Measurements from ENCODE around the gene POLR2I. TPM values are rescaled to one million over a fixed set of nuclear protein-coding genes. Genes with fewer than 3 reads are reported as not detected.
A peak's percentile ranks its signal among the peaks of the same experiment; 100 is the strongest.

Gene POLR2I
- total RNA-seq (ENCODE audit: unreplicated experiment): 66.4 TPM
- long read RNA-seq, transcript POLR2I-201 (6 exons, 913 nt): major isoform, 45 of 59 reads
- long read RNA-seq, transcript POLR2I-206 (5 exons, 542 nt): minor isoform, 8 of 59 reads
- long read RNA-seq, partial matches to known transcripts: 3 of 59 reads
- long read RNA-seq, other reads (novel, unspliced or antisense): 2 of 59 reads

GRCh38 chr19:36114721-36115452, at the start of gene POLR2I:
TSS of gene POLR2I (minus strand) at chr19:36114875. CDS start at chr19:36114856, 19 bp downstream.
- TF ChIP-seq, protein P1, sequence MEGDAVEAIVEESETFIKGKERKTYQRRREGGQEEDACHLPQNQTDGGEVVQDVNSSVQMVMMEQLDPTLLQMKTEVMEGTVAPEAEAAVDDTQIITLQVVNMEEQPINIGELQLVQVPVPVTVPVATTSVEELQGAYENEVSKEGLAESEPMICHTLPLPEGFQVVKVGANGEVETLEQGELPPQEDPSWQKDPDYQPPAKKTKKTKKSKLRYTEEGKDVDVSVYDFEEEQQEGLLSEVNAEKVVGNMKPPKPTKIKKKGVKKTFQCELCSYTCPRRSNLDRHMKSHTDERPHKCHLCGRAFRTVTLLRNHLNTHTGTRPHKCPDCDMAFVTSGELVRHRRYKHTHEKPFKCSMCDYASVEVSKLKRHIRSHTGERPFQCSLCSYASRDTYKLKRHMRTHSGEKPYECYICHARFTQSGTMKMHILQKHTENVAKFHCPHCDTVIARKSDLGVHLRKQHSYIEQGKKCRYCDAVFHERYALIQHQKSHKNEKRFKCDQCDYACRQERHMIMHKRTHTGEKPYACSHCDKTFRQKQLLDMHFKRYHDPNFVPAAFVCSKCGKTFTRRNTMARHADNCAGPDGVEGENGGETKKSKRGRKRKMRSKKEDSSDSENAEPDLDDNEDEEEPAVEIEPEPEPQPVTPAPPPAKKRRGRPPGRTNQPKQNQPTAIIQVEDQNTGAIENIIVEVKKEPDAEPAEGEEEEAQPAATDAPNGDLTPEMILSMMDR (IDR thresholded peaks at IDR 0.05; ENCODE audit: unreplicated experiment): no peak
- peaks cover 22% of the 10 kb centered on the region for H3K4me1 Mint-ChIP-seq (ENCODE audit: unreplicated experiment)
- DNase-seq (ENCODE audit: low spot score): peak; percentile 96

GRCh38 chr19:36163813-36164212, 49.1 kb upstream of the POLR2I start:
- TF ChIP-seq, protein P1 (IDR thresholded peaks at IDR 0.05; ENCODE audit: unreplicated experiment): no peak
- H3K36me3 Mint-ChIP-seq (ENCODE audit: low read depth, unreplicated experiment): peaks cover 14% of the 10 kb centered on the region
- DNase-seq (ENCODE audit: low spot score): no peak

More at GRCh38 chr19:36114721-36115452, at the start of gene POLR2I:
- Mint-ChIP-seq H3K27me3 (ENCODE audit: unreplicated experiment) (peaks cover 28% of the 10 kb centered on the region), H3K36me3 (ENCODE audit: low read depth, unreplicated experiment) (peaks cover 21% of the 10 kb centered on the region), H3K27ac (ENCODE audit: unreplicated experiment) (peak within 1 kb of the TSS; percentile 92), H3K4me3 (ENCODE audit: unreplicated experiment) (peak within 1 kb of the TSS; percentile 98), H3K9me3 (ENCODE audit: unreplicated experiment) (no peaks in the 10 kb centered on the region)

DNA sequence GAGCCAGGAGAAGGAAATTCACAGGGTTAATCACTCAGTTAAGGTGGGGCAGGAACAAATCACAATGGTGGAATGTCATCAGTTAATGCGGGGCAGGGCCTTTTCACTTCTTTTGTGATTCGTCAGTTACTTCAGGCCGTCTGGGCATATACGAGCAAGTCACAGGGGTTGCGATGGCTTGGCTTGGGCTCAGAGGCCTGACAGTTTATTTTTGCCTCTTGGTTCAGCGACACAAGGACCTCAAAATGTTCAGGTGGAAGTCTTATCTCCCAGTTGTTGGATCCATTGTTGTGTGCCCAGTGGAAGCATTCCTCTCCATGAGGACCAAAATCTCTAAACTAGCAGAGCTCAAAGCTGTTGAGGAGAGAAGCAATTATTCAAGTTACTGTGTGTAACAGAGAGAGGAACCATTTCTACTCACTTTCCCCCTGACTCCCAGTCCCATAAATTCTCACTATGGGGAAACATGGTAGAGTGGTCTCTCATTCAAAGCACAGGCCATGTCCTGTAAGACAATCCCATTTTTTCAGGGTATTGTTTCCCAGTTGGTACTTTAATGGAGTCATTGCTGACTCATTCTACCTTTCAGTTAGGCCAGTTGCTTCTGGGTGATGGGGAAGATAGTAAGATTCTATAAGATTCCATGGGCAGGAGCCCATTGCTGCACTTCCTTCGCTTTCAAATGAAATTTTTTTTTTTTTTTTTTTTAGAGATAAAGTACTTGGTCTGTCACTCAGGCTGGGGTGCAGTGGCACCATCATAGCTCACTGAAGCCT, 46.3 kb upstream of the POLR2I start:
- Mint-ChIP-seq H3K4me3 (ENCODE audit: unreplicated experiment) (no peak overlapping the region), H3K27me3 (ENCODE audit: unreplicated experiment) (peaks cover 8% of the 10 kb centered on the region), H3K9me3 (ENCODE audit: unreplicated experiment) (no peaks in the 10 kb centered on the region), H3K36me3 (ENCODE audit: low read depth, unreplicated experiment) (peaks cover 16% of the 10 kb centered on the region), H3K4me1 (ENCODE audit: unreplicated experiment) (peaks cover 11% of the 10 kb centered on the region), H3K27ac (ENCODE audit: unreplicated experiment) (peak overlapping the region; percentile 48)
- TF ChIP-seq, protein P1 (IDR thresholded peaks at IDR 0.05; ENCODE audit: unreplicated experiment): no peak
- DNase-seq (ENCODE audit: low spot score): no peak

More at GRCh38 chr19:36163813-36164212, 49.1 kb upstream of the POLR2I start:
- H3K4me3 Mint-ChIP-seq (ENCODE audit: unreplicated experiment): no peak overlapping the region
- H3K27me3 Mint-ChIP-seq (ENCODE audit: unreplicated experiment): peaks cover 1% of the 10 kb centered on the region
- no peak overlapping the region for H3K27ac Mint-ChIP-seq (ENCODE audit: unreplicated experiment)
- no peaks in the 10 kb centered on the region for H3K4me1 Mint-ChIP-seq (ENCODE audit: unreplicated experiment)
- no peaks in the 10 kb centered on the region for H3K9me3 Mint-ChIP-seq (ENCODE audit: unreplicated experiment)

- no peak overlapping the region for H3K27ac Mint-ChIP-seq (ENCODE audit: unreplicated experiment)
- no peak for DNase-seq (ENCODE audit: low spot score)
- no peaks in the 10 kb centered on the region for H3K9me3 Mint-ChIP-seq (ENCODE audit: unreplicated experiment)
- peaks cover 32% of the 10 kb centered on the region for H3K36me3 Mint-ChIP-seq (ENCODE audit: low read depth, unreplicated experiment)
- TF ChIP-seq, protein P1 (IDR thresholded peaks at IDR 0.05; ENCODE audit: unreplicated experiment): no peak
- peaks cover 22% of the 10 kb centered on the region for H3K4me1 Mint-ChIP-seq (ENCODE audit: unreplicated experiment)
- H3K4me3 Mint-ChIP-seq (ENCODE audit: unreplicated experiment): no peak overlapping the region
- H3K27me3 Mint-ChIP-seq (ENCODE audit: unreplicated experiment): peaks cover 9% of the 10 kb centered on the region
Observed at GRCh38 chr19:36153126-36153525, 38.5 kb upstream of the POLR2I start.
